ENCODE data around the gene GALNT16. TPM values are rescaled to one million over a fixed set of nuclear protein-coding genes. Genes with fewer than 3 reads are reported as not detected.

Gene GALNT16
- total RNA-seq, 4 donors from 2014 or later: 4.4 to 47.9 (median 11.6) TPM

GRCh38 chr14:69328765-69329164 lies 68.8 kb downstream of the GALNT16 start:
- Histone ChIP-seq H3K27ac (no peak overlapping the region), H3K4me1 (no peaks in the 10 kb centered on the region), H3K4me3 (no peak overlapping the region), H3K9me3 (no peaks in the 10 kb centered on the region), H3K27me3 (no peaks in the 10 kb centered on the region), H3K36me3 (no peaks in the 10 kb centered on the region)
- no peak for TF ChIP-seq POLR2A (IDR thresholded peaks at IDR 0.05)
- TF ChIP-seq CTCF (IDR thresholded peaks at IDR 0.05): no peak
- DNase-seq: peak in 1 of 3 donors; percentile 10

DNA sequence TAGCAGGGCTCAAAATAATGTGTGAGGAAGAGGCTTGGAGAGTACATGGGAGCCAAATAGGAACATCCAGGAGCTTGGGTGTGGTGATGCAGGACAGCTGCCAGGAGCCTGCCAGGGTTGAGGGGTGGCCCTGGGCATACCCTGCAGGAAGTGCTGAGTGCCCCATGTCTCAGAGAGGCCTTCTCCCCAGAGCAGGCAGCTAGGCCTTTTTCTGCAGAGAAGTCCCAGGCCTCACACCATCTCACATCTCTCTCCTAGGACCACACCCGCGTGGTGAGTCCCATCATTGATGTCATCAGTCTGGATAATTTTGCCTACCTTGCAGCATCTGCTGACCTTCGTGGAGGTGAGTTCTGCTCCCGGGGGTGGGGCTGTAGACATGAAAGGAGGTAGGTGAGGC lies 71.2 kb downstream of the GALNT16 start:
- no peaks in the 10 kb centered on the region for H3K9me3 ChIP-seq
- DNase-seq: peak in 1 of 3 donors; percentile 15
- H3K27me3 ChIP-seq: no peaks in the 10 kb centered on the region
- H3K27ac ChIP-seq: no peak overlapping the region
- no peak overlapping the region for H3K4me3 ChIP-seq
- no peaks in the 10 kb centered on the region for H3K36me3 ChIP-seq
- H3K4me1 ChIP-seq: no peaks in the 10 kb centered on the region
- TF ChIP-seq POLR2A (IDR thresholded peaks at IDR 0.05) (no peak), CTCF (IDR thresholded peaks at IDR 0.05) (no peak)

DNA sequence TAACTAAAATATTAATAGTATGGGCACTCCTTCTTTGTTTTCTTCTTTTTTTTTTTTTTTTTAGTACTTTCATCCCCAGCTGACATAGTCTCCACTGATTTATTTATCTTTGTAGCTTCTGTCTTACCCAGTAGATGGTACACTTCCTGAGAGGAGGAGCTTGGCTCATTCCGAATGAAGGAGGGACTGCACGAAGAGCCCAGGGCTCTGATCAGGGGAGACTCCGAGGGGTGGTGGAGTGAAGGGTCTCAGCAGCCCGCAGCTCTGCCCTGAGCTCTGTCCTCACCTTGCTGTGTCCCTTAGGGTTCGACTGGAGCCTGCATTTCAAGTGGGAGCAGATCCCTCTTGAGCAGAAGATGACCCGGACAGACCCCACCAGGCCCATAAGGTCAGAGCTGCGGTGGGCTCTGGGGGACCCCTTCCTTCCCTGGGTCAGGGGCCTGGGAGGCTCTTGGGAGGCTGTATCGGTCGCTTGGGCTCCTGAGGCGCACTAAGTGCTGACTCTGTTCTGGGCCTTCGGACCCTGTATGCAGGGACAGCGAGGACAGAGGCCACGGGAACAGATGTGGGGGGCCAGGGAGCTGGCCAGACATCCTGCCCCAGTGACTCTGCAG lies 72.9 kb downstream of the GALNT16 start:
- H3K27ac ChIP-seq: no peak overlapping the region
- H3K4me3 ChIP-seq: no peak overlapping the region
- H3K36me3 ChIP-seq: no peaks in the 10 kb centered on the region
- no peaks in the 10 kb centered on the region for H3K27me3 ChIP-seq
- peak in 1 of 3 donors; percentile 30 for DNase-seq
- H3K9me3 ChIP-seq: no peaks in the 10 kb centered on the region
- H3K4me1 ChIP-seq: no peaks in the 10 kb centered on the region
- TF ChIP-seq CTCF (IDR thresholded peaks at IDR 0.05): no peak
- TF ChIP-seq POLR2A (IDR thresholded peaks at IDR 0.05): no peak

GRCh38 chr14:69333791-69334337 lies 73.9 kb downstream of the GALNT16 start:
- Histone ChIP-seq H3K4me3 (no peak overlapping the region), H3K9me3 (no peaks in the 10 kb centered on the region), H3K27me3 (no peaks in the 10 kb centered on the region), H3K4me1 (no peaks in the 10 kb centered on the region), H3K36me3 (no peaks in the 10 kb centered on the region), H3K27ac (no peak overlapping the region)
- DNase-seq: no peak
- TF ChIP-seq CTCF (IDR thresholded peaks at IDR 0.05) (no peak), POLR2A (IDR thresholded peaks at IDR 0.05) (no peak)

GRCh38 chr14:69334576-69334975 lies 74.6 kb downstream of the GALNT16 start:
- Histone ChIP-seq H3K9me3 (no peaks in the 10 kb centered on the region), H3K36me3 (no peaks in the 10 kb centered on the region), H3K27me3 (no peaks in the 10 kb centered on the region), H3K4me1 (no peaks in the 10 kb centered on the region), H3K4me3 (no peak overlapping the region), H3K27ac (no peak overlapping the region)
- no peak for DNase-seq
- TF ChIP-seq CTCF (IDR thresholded peaks at IDR 0.05) (no peak), POLR2A (IDR thresholded peaks at IDR 0.05) (no peak)
